GM12878 (cell line): ENCODE data around the gene PHLPP1. TPM values are rescaled to one million over a fixed set of nuclear protein-coding genes. Genes with fewer than 3 reads are reported as not detected.

Source experiments
- ATAC-seq: fragments of 200-7000 bp; cut with Tn5 transposase; 3 replicates; pipeline ENCODE4 v1.9.1; 2020; ENCODE audit warnings: mild to moderate bottlenecking, moderate library complexity
- BruUV-seq: library from RNA; stranded (reverse); fragments of 400-500 nt; replicated peaks from 2 replicates; lab custom pipeline; 2021; lab: Mats Ljungman, UMichigan
- CTCF ChIA-PET: fragments of 300-600 bp; sonication (Branson Sonifier 250); formaldehyde crosslinking; extraction: SDS; loops from one replicate; lab custom pipeline; 2021; ENCODE audit warnings: inconsistent platforms; lab: Yijun Ruan, JAX
- POLR2A ChIA-PET: fragments of 350-600 bp; formaldehyde crosslinking; extraction: SDS; loops from one replicate; lab custom pipeline; 2021; ENCODE audit warnings: inconsistent platforms; lab: Charles Lee
- RAD21 ChIA-PET: fragments of 300-600 bp; sonication (Branson Sonifier 250); formaldehyde crosslinking; loops from one replicate; lab custom pipeline; 2023; ENCODE audit warnings: antibody characterized with exemption; ENCODE audit not compliant: unreplicated experiment; lab: Charles Lee
- SMC1A ChIA-PET: fragments of 300-600 bp; sonication (Branson Sonifier 250); formaldehyde crosslinking; loops from one replicate; lab custom pipeline; 2023; ENCODE audit not compliant: unreplicated experiment, uncharacterized antibody; lab: Charles Lee
- DNase-seq: peaks from one replicate; pipeline ENCODE4 v3.0.0-alpha.2; 2011; ENCODE audit warnings: low read depth, low spot score
- FAIRE-seq: peaks from 3 replicates; lab custom pipeline; 2011; peaks lifted over from hg19 to GRCh38; lab: Jason Lieb, UNC
- H2AFZ ChIP-seq: 2 replicates; pipeline ENCODE4 v1.6.0; 2011; ENCODE audit warnings: low read depth, low read length, control low read depth; ENCODE audit not compliant: control insufficient read depth
- H3K27ac ChIP-seq: 2 replicates; pipeline ENCODE4 v1.5.1; 2011; ENCODE audit warnings: control low read depth; ENCODE audit not compliant: control insufficient read depth, insufficient read depth
- H3K27me3 ChIP-seq, 2 experiments: replicated peaks in 1 of 2; 2 replicates each; pipeline versions ENCODE4 v1.6.0 to v1.6.1; 2011; ENCODE audit warnings: low read length in 1 of 2; ENCODE audit not compliant: control insufficient read depth in 2 of 2, insufficient read depth in 2 of 2
- H3K36me3 ChIP-seq, 2 experiments: 2 replicates each; pipeline ENCODE4 v1.5.1; 2011; ENCODE audit warnings: low read length in 1 of 2; ENCODE audit not compliant: control insufficient read depth in 2 of 2, insufficient read depth in 2 of 2
- H3K4me1 ChIP-seq: 2 replicates; pipeline ENCODE4 v1.6.1; 2011; ENCODE audit warnings: mild to moderate bottlenecking, low read length, moderate library complexity, mixed read lengths; ENCODE audit not compliant: control insufficient read depth, insufficient read depth
- H3K4me2 ChIP-seq: 2 replicates; pipeline ENCODE4 v1.6.0; 2011; ENCODE audit warnings: control low read depth; ENCODE audit not compliant: control insufficient read depth, insufficient read depth
- H3K4me3 ChIP-seq: fragments of 200-600 bp; sonication (generic); 2 replicates; pipeline ENCODE4 v1.5.1; 2016
- H3K79me2 ChIP-seq: 2 replicates; pipeline ENCODE4 v1.6.0; 2011; ENCODE audit warnings: low read length; ENCODE audit not compliant: control insufficient read depth, insufficient read depth
- H3K9ac ChIP-seq: 2 replicates; pipeline ENCODE4 v1.8.0; 2011; ENCODE audit warnings: low read length, control low read depth, mixed read lengths; ENCODE audit not compliant: control insufficient read depth, insufficient read depth
- H3K9me3 ChIP-seq: replicated peaks from 3 replicates; pipeline ENCODE4 v1.5.1; 2011; ENCODE audit warnings: mild to moderate bottlenecking, low read length; ENCODE audit not compliant: control insufficient read depth, insufficient read depth
- H4K20me1 ChIP-seq: 2 replicates; pipeline ENCODE4 v1.6.0; 2011; ENCODE audit not compliant: control insufficient read depth, insufficient read depth
- ETV6 ChIP-seq, 2 experiments: fragments of 450-650 bp in 1 of 2; IDR thresholded peaks in 1 of 2; conservative IDR thresholded peaks in 1 of 2; 2 replicates each; pipeline ENCODE4 v1.6.1; 2014; ENCODE audit warnings: antibody characterized with exemption in 1 of 2, borderline replicate concordance in 1 of 2, low read depth in 1 of 2, mild to moderate bottlenecking in 1 of 2, moderate library complexity in 1 of 2
- KLF5 ChIP-seq: fragments of 450-650 bp; IDR thresholded peaks from 2 replicates; pipeline ENCODE4 v1.6.1; 2014; ENCODE audit warnings: mild to moderate bottlenecking; ENCODE audit not compliant: partially characterized antibody
- MEF2B ChIP-seq: fragments of 450-650 bp; IDR thresholded peaks from 2 replicates; pipeline ENCODE4 v1.6.1; 2018; ENCODE audit warnings: mild to moderate bottlenecking, moderate library complexity; ENCODE audit not compliant: partially characterized antibody, poor library complexity, severe bottlenecking
- MTA2 ChIP-seq: fragments of 450-650 bp; IDR thresholded peaks from 2 replicates; pipeline ENCODE4 v1.6.1; 2016; ENCODE audit warnings: low read depth, mild to moderate bottlenecking, moderate library complexity
- NFXL1 ChIP-seq: fragments of 450-650 bp; IDR thresholded peaks from 2 replicates; pipeline ENCODE4 v1.6.1; 2017; ENCODE audit warnings: antibody characterized with exemption, mild to moderate bottlenecking, borderline replicate concordance
- NRF1 ChIP-seq: conservative IDR thresholded peaks from 2 replicates; pipeline ENCODE4 v1.6.1; 2011; ENCODE audit warnings: mild to moderate bottlenecking, low read depth, low read length, improper control_type of control experiment
- SRF ChIP-seq, 2 experiments: IDR thresholded peaks; 2 replicates each; pipeline ENCODE4 v1.6.1; 2011; ENCODE audit warnings: low read depth in 2 of 2, low read length in 2 of 2, mild to moderate bottlenecking in 1 of 2, moderate library complexity in 1 of 2
- SUPT20H ChIP-seq: IDR thresholded peaks from 2 replicates; pipeline ENCODE4 v1.6.1; 2011; ENCODE audit warnings: low read depth, mild to moderate bottlenecking, low read length, moderate library complexity, borderline replicate concordance; ENCODE audit not compliant: control insufficient read depth
- WGBS: methylation state at CpG from one replicate; pipeline ENCODE4 v1.1.6; 2016; ENCODE audit warnings: low lambda C conversion rate; ENCODE audit not compliant: insufficient replicate concordance, insufficient coverage; ENCODE audit errors: missing lambda C conversion rate; 5-methylcytosine and 5-hydroxymethylcytosine counted together
- in situ Hi-C: fragments of 300-500 bp; cut with MboI; formaldehyde crosslinking; loops from 9 replicates; pipeline ENCODE4 v1.14.3; 2018; ENCODE audit warnings: mixed read lengths
- intact Hi-C: fragments of 100-400 bp; cut with micrococcal nuclease; formaldehyde crosslinking; loops from one replicate; pipeline ENCODE4 v1.14.2; 2022; ENCODE audit not compliant: unreplicated experiment
- polyA plus RNA-seq, 11 experiments: library from polyadenylated mRNA; depleted of rRNA in 4 of 11; unstranded in 6 of 11; stranded (reverse) in 5 of 11; fragments of >200 nt; fragmentation: Nextera tagmentation in 4 of 11; fragmentation: Illumina TruSeq in 1 of 11; extraction: Ambion mirVana in 4 of 11; extraction: Trizol in 1 of 11; gene quantifications; 1 replicate in 1 of 11; 2 replicates in 10 of 11; pipeline versions ENCODE4 v1.2.1 to v1.2.3, GENCODE V29; 2011 to 2016; ENCODE audit warnings: inconsistent platforms in 2 of 11, missing spikeins in 2 of 11, low read depth in 1 of 11
- total RNA-seq, 4 experiments: library from RNA; depleted of rRNA in 3 of 4; stranded (reverse); fragments of >200 nt in 3 of 4; fragmentation: Illumina TruSeq in 1 of 4; extraction: Trizol in 1 of 4; gene quantifications; 2 replicates each; pipeline versions ENCODE4 v1.2.1 to v1.2.3, GENCODE V29; 2013 to 2021
- TF ChIP-seq, protein P1 (sequence below): IDR thresholded peaks from 2 replicates; pipeline ENCODE4 v1.6.1; 2011; ENCODE audit warnings: borderline replicate concordance, low read depth, mild to moderate bottlenecking, moderate library complexity, mixed read lengths, low read length; ENCODE audit not compliant: insufficient read depth; ENCODE audit errors: extremely low read length
- TF ChIP-seq, protein P2 (sequence below): fragments of 450-650 bp; IDR thresholded peaks from 2 replicates; pipeline ENCODE4 v1.6.1; 2017; ENCODE audit warnings: mild to moderate bottlenecking

The PHLPP1 gene
- total and polyA plus RNA-seq, 10 of the 15 experiments (the other 5 are each of a cell fraction or from before 2014, with no cell fraction given): 0.42 to 7.0 (median 1.9) TPM

- intact Hi-C loops: no loop called here
- H3K9me3 ChIP-seq: no peaks in the 10 kb centered on the region
- no peak for ATAC-seq
- no peak overlapping the region for H3K9ac ChIP-seq
- POLR2A ChIA-PET: no interaction called here
- H4K20me1 ChIP-seq: no peaks in the 10 kb centered on the region
- RAD21 ChIA-PET: no interaction called here
- no TSS peak for BruUV-seq
- FAIRE-seq: no peak
- no peak for DNase-seq
- H3K4me2 ChIP-seq: no peak overlapping the region
- in situ Hi-C loops: no loop called here
- CTCF ChIA-PET: no interaction called here
- H3K4me1 ChIP-seq: 0 out of 2 replicates have a peak, but pooled peaks cover 5% of the 10 kb centered on the region
- WGBS: 83% methylated on average over 3 of the region's 3 CpGs
- H3K79me2 ChIP-seq: peaks cover 4% of the 10 kb centered on the region
- no peak overlapping the region for H2AFZ ChIP-seq
- SMC1A ChIA-PET: interaction anchor here (2.3 kb wide), 1 partner anchor 44 kb away, joined by 5 read pairs; no protein-coding TSS in a partner anchor
- no peaks in the 10 kb centered on the region for H3K27me3 ChIP-seq
- no peak for TF ChIP-seq MEF2B
- TF ChIP-seq, all 136 proteins: peak for 0
- H3K4me3 ChIP-seq: no peak overlapping the region
- no peak overlapping the region for H3K27ac ChIP-seq
- no peaks in the 10 kb centered on the region for H3K36me3 ChIP-seq
Observed at GRCh38 chr18:62788111-62788510, 72.8 kb downstream of the PHLPP1 start.

GRCh38 chr18:62788876-62789275 lies 73.5 kb downstream of the PHLPP1 start:
- intact Hi-C loops: no loop called here
- ChIA-PET SMC1A (interaction anchor here (2.3 kb wide), 1 partner anchor 43 kb away, joined by 5 read pairs; no protein-coding TSS in a partner anchor), POLR2A (interaction anchor here (1.0 kb wide), 1 partner anchor 25 kb away, joined by 3 read pairs; no protein-coding TSS in a partner anchor), CTCF (no interaction called here)
- H3K79me2 ChIP-seq: peaks cover 4% of the 10 kb centered on the region
- H3K9me3 ChIP-seq: no peaks in the 10 kb centered on the region
- no peak for ATAC-seq
- no peaks in the 10 kb centered on the region for H3K36me3 ChIP-seq
- no peak overlapping the region for H3K4me3 ChIP-seq
- no peak overlapping the region for H3K27ac ChIP-seq
- 0 out of 2 replicates have a peak, but pooled peaks cover 5% of the 10 kb centered on the region for H3K4me1 ChIP-seq
- TF ChIP-seq, protein P1, sequence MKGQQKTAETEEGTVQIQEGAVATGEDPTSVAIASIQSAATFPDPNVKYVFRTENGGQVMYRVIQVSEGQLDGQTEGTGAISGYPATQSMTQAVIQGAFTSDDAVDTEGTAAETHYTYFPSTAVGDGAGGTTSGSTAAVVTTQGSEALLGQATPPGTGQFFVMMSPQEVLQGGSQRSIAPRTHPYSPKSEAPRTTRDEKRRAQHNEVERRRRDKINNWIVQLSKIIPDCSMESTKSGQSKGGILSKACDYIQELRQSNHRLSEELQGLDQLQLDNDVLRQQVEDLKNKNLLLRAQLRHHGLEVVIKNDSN: no peak
- no peak for TF ChIP-seq SUPT20H
- TF ChIP-seq MTA2: no peak
- TF ChIP-seq NRF1: no peak
- TF ChIP-seq KLF5: no peak
- no peak for TF ChIP-seq SRF (IDR thresholded peaks at IDR 0.05; ENCODE audit: low read depth in 2 of 2, low read length in 2 of 2)
- no peak for TF ChIP-seq NFXL1
- TF ChIP-seq ETV6 (conservative IDR thresholded peaks at IDR 0.05 in 1 of 2, IDR thresholded peaks at IDR 0.05 in 1 of 2; ENCODE audit: borderline replicate concordance in 1 of 2, low read depth in 1 of 2): no peak
- TF ChIP-seq, protein P2, sequence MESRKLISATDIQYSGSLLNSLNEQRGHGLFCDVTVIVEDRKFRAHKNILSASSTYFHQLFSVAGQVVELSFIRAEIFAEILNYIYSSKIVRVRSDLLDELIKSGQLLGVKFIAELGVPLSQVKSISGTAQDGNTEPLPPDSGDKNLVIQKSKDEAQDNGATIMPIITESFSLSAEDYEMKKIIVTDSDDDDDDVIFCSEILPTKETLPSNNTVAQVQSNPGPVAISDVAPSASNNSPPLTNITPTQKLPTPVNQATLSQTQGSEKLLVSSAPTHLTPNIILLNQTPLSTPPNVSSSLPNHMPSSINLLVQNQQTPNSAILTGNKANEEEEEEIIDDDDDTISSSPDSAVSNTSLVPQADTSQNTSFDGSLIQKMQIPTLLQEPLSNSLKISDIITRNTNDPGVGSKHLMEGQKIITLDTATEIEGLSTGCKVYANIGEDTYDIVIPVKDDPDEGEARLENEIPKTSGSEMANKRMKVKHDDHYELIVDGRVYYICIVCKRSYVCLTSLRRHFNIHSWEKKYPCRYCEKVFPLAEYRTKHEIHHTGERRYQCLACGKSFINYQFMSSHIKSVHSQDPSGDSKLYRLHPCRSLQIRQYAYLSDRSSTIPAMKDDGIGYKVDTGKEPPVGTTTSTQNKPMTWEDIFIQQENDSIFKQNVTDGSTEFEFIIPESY: no peak
- TF ChIP-seq, all 136 proteins: peak for 0
- Histone ChIP-seq H4K20me1 (no peaks in the 10 kb centered on the region), H3K9ac (no peak overlapping the region), H2AFZ (no peak overlapping the region), H3K27me3 (no peaks in the 10 kb centered on the region), H3K4me2 (no peak overlapping the region)
- RAD21 ChIA-PET: no interaction called here
- FAIRE-seq (no peak), DNase-seq (no peak)
- no TSS peak for BruUV-seq
- WGBS: 95% methylated on average over 3 of the region's 3 CpGs
- in situ Hi-C loops: no loop called here
